ENCODE results near the gene DPY19L1. TPM values are rescaled to one million over a fixed set of nuclear protein-coding genes. Genes with fewer than 3 reads are reported as not detected.
"Not testable (repeated sequence)": the region's sequence is repeated elsewhere in the genome, so short reads cannot be mapped to it uniquely, and the experiment has no call there.

Gene DPY19L1
- total RNA-seq, 4 donors from 2014 or later: 3.8 to 7.3 (median 5.0) TPM

GRCh38 chr7:34958021-34958420, 79.3 kb downstream of the DPY19L1 start:
- TF ChIP-seq POLR2A (IDR thresholded peaks at IDR 0.05): no peak
- TF ChIP-seq, protein P1, sequence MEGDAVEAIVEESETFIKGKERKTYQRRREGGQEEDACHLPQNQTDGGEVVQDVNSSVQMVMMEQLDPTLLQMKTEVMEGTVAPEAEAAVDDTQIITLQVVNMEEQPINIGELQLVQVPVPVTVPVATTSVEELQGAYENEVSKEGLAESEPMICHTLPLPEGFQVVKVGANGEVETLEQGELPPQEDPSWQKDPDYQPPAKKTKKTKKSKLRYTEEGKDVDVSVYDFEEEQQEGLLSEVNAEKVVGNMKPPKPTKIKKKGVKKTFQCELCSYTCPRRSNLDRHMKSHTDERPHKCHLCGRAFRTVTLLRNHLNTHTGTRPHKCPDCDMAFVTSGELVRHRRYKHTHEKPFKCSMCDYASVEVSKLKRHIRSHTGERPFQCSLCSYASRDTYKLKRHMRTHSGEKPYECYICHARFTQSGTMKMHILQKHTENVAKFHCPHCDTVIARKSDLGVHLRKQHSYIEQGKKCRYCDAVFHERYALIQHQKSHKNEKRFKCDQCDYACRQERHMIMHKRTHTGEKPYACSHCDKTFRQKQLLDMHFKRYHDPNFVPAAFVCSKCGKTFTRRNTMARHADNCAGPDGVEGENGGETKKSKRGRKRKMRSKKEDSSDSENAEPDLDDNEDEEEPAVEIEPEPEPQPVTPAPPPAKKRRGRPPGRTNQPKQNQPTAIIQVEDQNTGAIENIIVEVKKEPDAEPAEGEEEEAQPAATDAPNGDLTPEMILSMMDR (IDR thresholded peaks at IDR 0.05): no peak
- 90 to 96% methylated on average over 1 of the region's 1 CpG for WGBS, 2 donors
- no peak overlapping the region for H3K4me3 ChIP-seq (ENCODE audit: low read depth, poor library complexity, severe bottlenecking)
- DNase-seq (ENCODE audit: low spot score in 2 of 2): no peak
- intact Hi-C loops (cut with DNase I; ENCODE audit: low total_unique reads): no loop called here

DNA sequence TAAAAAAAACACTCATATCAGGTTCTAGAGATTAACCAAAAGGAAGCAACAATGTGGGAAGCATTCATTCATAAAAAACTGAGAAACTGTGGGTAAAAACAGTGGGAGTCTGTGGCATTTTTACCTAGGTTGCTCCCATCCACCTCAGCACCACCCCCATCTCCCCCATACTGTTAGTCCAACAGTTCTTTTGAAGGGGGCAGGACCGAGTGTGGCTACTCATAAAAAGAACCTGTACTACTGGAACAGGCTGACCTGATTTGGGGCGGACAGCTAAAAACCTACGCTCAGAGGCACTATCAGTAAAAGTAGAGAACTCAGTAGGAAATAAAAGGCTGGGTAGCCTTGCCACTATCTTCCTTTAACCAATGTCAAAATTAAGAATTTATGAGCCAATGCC, 84.5 kb downstream of the DPY19L1 start:
- intact Hi-C loops (cut with DNase I; ENCODE audit: low total_unique reads): no loop called here
- 92 to 93% methylated on average over 3 of the region's 3 CpGs for WGBS, 2 donors
- no peak overlapping the region for H3K4me3 ChIP-seq (ENCODE audit: low read depth, poor library complexity, severe bottlenecking)
- TF ChIP-seq, protein P1 (IDR thresholded peaks at IDR 0.05): no peak
- TF ChIP-seq POLR2A (IDR thresholded peaks at IDR 0.05): no peak
- DNase-seq (ENCODE audit: low spot score in 2 of 2): no peak

GRCh38 chr7:34949361-34949760, 87.9 kb downstream of the DPY19L1 start:
- no peak for TF ChIP-seq POLR2A (IDR thresholded peaks at IDR 0.05)
- TF ChIP-seq, protein P1 (IDR thresholded peaks at IDR 0.05): no peak
- intact Hi-C loops (cut with DNase I; ENCODE audit: low total_unique reads): no loop called here
- no peak overlapping the region for H3K4me3 ChIP-seq (ENCODE audit: low read depth, poor library complexity, severe bottlenecking)
- no peak for DNase-seq (ENCODE audit: low spot score in 2 of 2)

GRCh38 chr7:34947427-34947826, 89.9 kb downstream of the DPY19L1 start:
- intact Hi-C loops (cut with DNase I; ENCODE audit: low total_unique reads); H3K4me3 ChIP-seq (ENCODE audit: low read depth, poor library complexity, severe bottlenecking); DNase-seq (ENCODE audit: low spot score in 2 of 2): not testable (repeated sequence)
- 73 to 90% methylated on average over 2 of the region's 2 CpGs for WGBS, 2 donors

GRCh38 chr7:34946486-34946885, 90.8 kb downstream of the DPY19L1 start:
- intact Hi-C loops (cut with DNase I; ENCODE audit: low total_unique reads): no loop called here
- no peak for DNase-seq (ENCODE audit: low spot score in 2 of 2)
- 83 to 86% methylated on average over 4 of the region's 4 CpGs for WGBS, 2 donors
- TF ChIP-seq, protein P1 (IDR thresholded peaks at IDR 0.05): no peak
- no peak overlapping the region for H3K4me3 ChIP-seq (ENCODE audit: low read depth, poor library complexity, severe bottlenecking)

DNA sequence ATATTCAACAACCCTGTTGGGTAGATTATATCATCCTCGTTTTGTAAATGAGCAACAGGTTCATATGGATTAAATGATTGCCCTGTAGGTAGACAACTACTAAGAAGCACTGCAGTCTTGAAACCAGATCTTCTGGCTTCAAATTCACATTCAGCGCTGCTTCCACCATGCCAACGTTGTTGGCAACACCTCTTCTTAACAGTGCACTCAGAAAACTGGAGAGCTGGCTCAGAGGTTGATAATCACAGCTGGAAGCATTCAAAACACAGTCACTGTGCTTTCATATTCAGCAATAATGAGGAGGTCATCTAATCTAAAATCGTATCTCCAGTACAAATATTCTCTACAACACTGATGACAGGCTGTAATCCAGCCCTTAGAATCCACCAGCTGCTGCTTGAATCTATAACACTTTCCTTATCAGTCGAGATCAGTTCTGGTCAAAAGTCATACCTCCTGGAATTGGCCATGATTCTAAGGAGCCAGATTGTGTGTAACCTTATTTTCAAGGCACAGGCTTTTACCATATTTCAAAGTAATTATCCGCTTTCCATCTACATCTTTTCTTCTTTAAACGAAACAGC, 91.3 kb downstream of the DPY19L1 start:
- WGBS, 2 donors: 77 to 78% methylated on average over 7 of the region's 7 CpGs
- intact Hi-C loops (cut with DNase I; ENCODE audit: low total_unique reads); H3K4me3 ChIP-seq (ENCODE audit: low read depth, poor library complexity, severe bottlenecking); DNase-seq (ENCODE audit: low spot score in 2 of 2): not testable (repeated sequence)

- no peak for DNase-seq (ENCODE audit: low spot score in 2 of 2)
- WGBS, 2 donors: 90 to 95% methylated on average over 6 of the region's 6 CpGs
- TF ChIP-seq, protein P1 (IDR thresholded peaks at IDR 0.05): no peak
- intact Hi-C loops (cut with DNase I; ENCODE audit: low total_unique reads): no loop called here
- no peak overlapping the region for H3K4me3 ChIP-seq (ENCODE audit: low read depth, poor library complexity, severe bottlenecking)
Measured at GRCh38 chr7:34939175-34939574, 98.1 kb downstream of the DPY19L1 start.

GRCh38 chr7:34935735-34936165, 101.5 kb downstream of the DPY19L1 start:
- H3K4me3 ChIP-seq (ENCODE audit: low read depth, poor library complexity, severe bottlenecking); DNase-seq (ENCODE audit: low spot score in 2 of 2); intact Hi-C loops (cut with DNase I; ENCODE audit: low total_unique reads): not testable (repeated sequence)
- WGBS, 2 donors: 85 to 87% methylated on average over 2 of the region's 2 CpGs
